Body of pancreas (tissue), 4 donors: ENCODE data around the gene GAPT.

ENCODE experiments used
- POLR2A ChIP-seq, 3 donors: fragments of 450-650 bp; IDR thresholded peaks; one replicate each; pipeline ENCODE4 v1.6.1; 2016; ENCODE audit warnings: antibody characterized with exemption in 3 of 3, mild to moderate bottlenecking in 2 of 3
- TF ChIP-seq, protein P1 (sequence below), 7 experiments: fragments of 450-650 bp in 4 of 7; fragments of 200-600 bp in 3 of 7; sonication (generic) in 3 of 7; IDR thresholded peaks; one replicate each; pipeline ENCODE4 v1.5.1; 2016 to 2019; ENCODE audit warnings: antibody characterized with exemption in 7 of 7

GRCh38 chr5:58504766-58505165 lies 13.5 kb downstream of the GAPT start:
- TF ChIP-seq, protein P1, sequence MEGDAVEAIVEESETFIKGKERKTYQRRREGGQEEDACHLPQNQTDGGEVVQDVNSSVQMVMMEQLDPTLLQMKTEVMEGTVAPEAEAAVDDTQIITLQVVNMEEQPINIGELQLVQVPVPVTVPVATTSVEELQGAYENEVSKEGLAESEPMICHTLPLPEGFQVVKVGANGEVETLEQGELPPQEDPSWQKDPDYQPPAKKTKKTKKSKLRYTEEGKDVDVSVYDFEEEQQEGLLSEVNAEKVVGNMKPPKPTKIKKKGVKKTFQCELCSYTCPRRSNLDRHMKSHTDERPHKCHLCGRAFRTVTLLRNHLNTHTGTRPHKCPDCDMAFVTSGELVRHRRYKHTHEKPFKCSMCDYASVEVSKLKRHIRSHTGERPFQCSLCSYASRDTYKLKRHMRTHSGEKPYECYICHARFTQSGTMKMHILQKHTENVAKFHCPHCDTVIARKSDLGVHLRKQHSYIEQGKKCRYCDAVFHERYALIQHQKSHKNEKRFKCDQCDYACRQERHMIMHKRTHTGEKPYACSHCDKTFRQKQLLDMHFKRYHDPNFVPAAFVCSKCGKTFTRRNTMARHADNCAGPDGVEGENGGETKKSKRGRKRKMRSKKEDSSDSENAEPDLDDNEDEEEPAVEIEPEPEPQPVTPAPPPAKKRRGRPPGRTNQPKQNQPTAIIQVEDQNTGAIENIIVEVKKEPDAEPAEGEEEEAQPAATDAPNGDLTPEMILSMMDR (IDR thresholded peaks at IDR 0.05) = no peak
- no peak for TF ChIP-seq POLR2A (IDR thresholded peaks at IDR 0.05)
